ENCODE data around the gene MEMO1.

DNA sequence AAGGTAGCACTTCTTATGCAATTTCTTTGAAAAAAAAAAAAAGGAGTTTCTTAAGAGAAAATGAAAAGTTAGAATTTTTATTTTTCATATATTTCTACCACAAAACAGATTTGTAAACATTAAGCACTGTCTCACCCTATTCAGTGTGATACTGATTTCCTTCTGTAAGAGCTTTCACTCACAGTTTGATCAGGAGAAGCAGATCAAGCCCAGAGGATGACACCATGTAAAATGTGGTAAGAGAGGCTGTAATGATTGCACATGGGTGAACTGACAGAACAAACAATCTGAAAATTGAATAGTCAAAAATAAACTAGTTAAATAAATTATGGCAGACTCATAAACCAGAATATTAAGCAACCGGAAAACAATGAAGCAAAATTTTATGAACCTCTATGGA is 54.5 kb downstream of the MEMO1 start:
- TF ChIP-seq POLR2AphosphoS5 (IDR thresholded peaks at IDR 0.05; ENCODE audit: low read depth, low read length) (no peak), POU2F2 (IDR thresholded peaks at IDR 0.05; ENCODE audit: low read depth, low read length) (no peak), POLR2A (IDR thresholded peaks at IDR 0.05; ENCODE audit: low read depth, low read length) (no peak)
